Ishikawa (cell line): ENCODE measurements around the gene MTG2.

Experiments used
- CEBPB ChIP-seq: IDR thresholded peaks from 2 replicates; pipeline ENCODE4 v1.6.1; 2012
- CREB1 ChIP-seq: IDR thresholded peaks from 2 replicates; pipeline ENCODE4 v1.6.1; 2012; ENCODE audit warnings: low read depth
- EGR1 ChIP-seq: IDR thresholded peaks from 2 replicates; pipeline ENCODE4 v1.6.1; 2012
- EP300 ChIP-seq: IDR thresholded peaks from 2 replicates; pipeline ENCODE4 v1.6.1; 2012; ENCODE audit warnings: borderline replicate concordance
- FOXM1 ChIP-seq: IDR thresholded peaks from 2 replicates; pipeline ENCODE4 v1.6.1; 2012; ENCODE audit warnings: low read depth, borderline replicate concordance
- NFIC ChIP-seq: IDR thresholded peaks from 2 replicates; pipeline ENCODE4 v1.6.1; 2012
- RAD21 ChIP-seq: IDR thresholded peaks from 2 replicates; pipeline ENCODE4 v1.6.1; 2012; ENCODE audit warnings: low read depth
- TAF1 ChIP-seq: IDR thresholded peaks from 2 replicates; pipeline ENCODE4 v1.6.1; 2012; ENCODE audit warnings: low read depth, mild to moderate bottlenecking
- TCF12 ChIP-seq: IDR thresholded peaks from 2 replicates; pipeline ENCODE4 v1.6.1; 2012; ENCODE audit warnings: low read depth
- TEAD4 ChIP-seq: IDR thresholded peaks from 2 replicates; pipeline ENCODE4 v1.6.1; 2012
- YY1 ChIP-seq: IDR thresholded peaks from 2 replicates; pipeline ENCODE4 v1.6.1; 2012; ENCODE audit warnings: low read depth
- ZBTB7A ChIP-seq: IDR thresholded peaks from 2 replicates; pipeline ENCODE4 v1.6.1; 2012; ENCODE audit warnings: low read depth
- TF ChIP-seq, protein P1 (sequence below): IDR thresholded peaks from 2 replicates; pipeline ENCODE4 v1.6.1; 2012; ENCODE audit warnings: low read depth, mild to moderate bottlenecking
- TF ChIP-seq, protein P2 (sequence below): IDR thresholded peaks from 2 replicates; pipeline ENCODE4 v1.6.1; 2012
- TF ChIP-seq, protein P3 (sequence below): IDR thresholded peaks from 2 replicates; pipeline ENCODE4 v1.6.1; 2012

Gene MTG2

DNA sequence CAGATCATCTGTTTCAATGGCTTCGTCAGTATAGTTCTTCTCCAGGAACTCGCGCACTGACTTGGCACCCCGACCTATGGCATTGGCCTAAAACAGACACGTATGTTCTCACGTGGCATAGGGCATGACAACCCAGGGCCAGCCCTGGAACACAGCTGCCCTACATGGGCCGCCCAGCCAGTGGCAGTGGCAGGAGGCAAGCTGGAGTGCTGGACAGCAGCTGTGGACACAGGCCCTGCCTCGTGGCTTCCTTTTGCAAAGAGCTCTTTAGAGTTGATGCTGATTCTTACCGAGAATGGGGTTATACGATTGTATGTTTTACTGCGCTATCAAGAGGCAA is 44.7 kb upstream of the MTG2 start:
- TF ChIP-seq, protein P1, sequence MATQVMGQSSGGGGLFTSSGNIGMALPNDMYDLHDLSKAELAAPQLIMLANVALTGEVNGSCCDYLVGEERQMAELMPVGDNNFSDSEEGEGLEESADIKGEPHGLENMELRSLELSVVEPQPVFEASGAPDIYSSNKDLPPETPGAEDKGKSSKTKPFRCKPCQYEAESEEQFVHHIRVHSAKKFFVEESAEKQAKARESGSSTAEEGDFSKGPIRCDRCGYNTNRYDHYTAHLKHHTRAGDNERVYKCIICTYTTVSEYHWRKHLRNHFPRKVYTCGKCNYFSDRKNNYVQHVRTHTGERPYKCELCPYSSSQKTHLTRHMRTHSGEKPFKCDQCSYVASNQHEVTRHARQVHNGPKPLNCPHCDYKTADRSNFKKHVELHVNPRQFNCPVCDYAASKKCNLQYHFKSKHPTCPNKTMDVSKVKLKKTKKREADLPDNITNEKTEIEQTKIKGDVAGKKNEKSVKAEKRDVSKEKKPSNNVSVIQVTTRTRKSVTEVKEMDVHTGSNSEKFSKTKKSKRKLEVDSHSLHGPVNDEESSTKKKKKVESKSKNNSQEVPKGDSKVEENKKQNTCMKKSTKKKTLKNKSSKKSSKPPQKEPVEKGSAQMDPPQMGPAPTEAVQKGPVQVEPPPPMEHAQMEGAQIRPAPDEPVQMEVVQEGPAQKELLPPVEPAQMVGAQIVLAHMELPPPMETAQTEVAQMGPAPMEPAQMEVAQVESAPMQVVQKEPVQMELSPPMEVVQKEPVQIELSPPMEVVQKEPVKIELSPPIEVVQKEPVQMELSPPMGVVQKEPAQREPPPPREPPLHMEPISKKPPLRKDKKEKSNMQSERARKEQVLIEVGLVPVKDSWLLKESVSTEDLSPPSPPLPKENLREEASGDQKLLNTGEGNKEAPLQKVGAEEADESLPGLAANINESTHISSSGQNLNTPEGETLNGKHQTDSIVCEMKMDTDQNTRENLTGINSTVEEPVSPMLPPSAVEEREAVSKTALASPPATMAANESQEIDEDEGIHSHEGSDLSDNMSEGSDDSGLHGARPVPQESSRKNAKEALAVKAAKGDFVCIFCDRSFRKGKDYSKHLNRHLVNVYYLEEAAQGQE, result peak; percentile 50; the same call in 1 of the 2 replicates
- TF ChIP-seq, protein P2, sequence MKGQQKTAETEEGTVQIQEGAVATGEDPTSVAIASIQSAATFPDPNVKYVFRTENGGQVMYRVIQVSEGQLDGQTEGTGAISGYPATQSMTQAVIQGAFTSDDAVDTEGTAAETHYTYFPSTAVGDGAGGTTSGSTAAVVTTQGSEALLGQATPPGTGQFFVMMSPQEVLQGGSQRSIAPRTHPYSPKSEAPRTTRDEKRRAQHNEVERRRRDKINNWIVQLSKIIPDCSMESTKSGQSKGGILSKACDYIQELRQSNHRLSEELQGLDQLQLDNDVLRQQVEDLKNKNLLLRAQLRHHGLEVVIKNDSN, result no peak
- TF ChIP-seq FOXM1, result no peak

DNA sequence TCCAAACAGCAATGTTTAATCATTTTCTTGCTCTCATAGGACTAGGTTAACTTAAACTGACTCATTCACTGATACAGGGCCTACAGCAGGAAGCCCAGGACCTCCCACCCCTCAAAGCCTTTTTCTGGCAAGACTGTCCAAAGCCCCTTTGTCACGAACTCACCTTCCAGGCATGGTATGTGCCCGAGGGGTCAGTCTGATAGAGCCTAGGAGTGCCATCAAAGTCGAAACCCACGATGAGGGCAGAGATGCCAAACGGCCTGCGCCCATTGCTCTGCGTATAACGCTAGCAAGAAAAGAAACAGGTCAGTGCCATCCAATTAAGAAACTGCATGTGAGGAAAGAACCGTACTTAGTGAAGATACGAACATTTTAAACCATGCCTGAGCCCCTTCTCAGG is 43.9 kb upstream of the MTG2 start:
- no peak for TF ChIP-seq YY1
- TF ChIP-seq TEAD4, result no peak
- TF ChIP-seq, protein P2, result no peak
- no peak for TF ChIP-seq CEBPB
- TF ChIP-seq NFIC, result no peak
- no peak for TF ChIP-seq CREB1
- TF ChIP-seq, protein P3, sequence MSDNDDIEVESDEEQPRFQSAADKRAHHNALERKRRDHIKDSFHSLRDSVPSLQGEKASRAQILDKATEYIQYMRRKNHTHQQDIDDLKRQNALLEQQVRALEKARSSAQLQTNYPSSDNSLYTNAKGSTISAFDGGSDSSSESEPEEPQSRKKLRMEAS, result no peak
- no peak for TF ChIP-seq EGR1
- no peak for TF ChIP-seq TAF1
- TF ChIP-seq FOXM1, result no peak

DNA sequence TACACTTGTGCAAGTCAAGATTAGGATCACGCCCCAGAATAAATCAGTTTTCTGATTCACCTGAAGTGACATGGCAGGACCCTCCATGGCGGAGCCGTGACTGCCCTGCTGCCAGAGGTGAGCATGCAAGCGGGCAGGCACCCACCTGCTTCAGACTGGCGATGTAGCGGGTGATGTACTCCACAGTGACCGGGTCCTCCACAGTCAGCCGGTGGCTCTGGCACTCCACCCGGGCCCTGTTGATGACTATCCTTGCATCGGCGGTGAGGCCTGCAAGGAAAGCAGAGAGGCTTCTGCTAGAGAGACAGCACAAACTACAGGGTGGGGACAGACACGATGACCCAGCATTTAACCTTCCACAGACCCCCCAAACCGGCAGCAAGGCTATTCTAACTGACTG is 43.2 kb upstream of the MTG2 start:
- TF ChIP-seq TAF1, result no peak
- no peak for TF ChIP-seq EGR1
- TF ChIP-seq, protein P3, result no peak
- TF ChIP-seq NFIC, result no peak
- TF ChIP-seq, protein P1, result no peak
- TF ChIP-seq CREB1, result no peak
- TF ChIP-seq YY1, result no peak
- TF ChIP-seq CEBPB, result no peak
- TF ChIP-seq EP300, result no peak
- no peak for TF ChIP-seq TCF12
- TF ChIP-seq, protein P2, result no peak
- TF ChIP-seq RAD21, result no peak
- TF ChIP-seq FOXM1, result no peak
- no peak for TF ChIP-seq TEAD4
- TF ChIP-seq ZBTB7A, result no peak

DNA sequence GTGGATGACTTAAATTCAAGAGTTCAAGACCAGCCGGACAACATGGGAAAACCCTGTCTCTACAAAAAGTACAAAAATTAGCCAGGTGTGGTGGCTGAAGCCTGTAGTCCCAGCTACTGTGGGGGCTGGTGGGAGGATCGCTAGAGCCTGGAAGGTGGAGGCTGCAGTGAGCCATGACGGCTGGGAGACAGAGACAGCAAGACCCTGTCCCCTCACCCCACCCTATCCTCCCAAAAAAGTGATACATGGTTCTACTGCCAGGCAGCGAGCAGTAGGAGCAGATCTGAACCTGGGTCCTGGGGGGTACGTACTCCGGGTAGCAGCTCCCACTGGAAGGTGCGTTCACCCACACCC is 41.8 kb upstream of the MTG2 start:
- TF ChIP-seq EP300 (no peak), TAF1 (no peak), RAD21 (no peak), ZBTB7A (no peak), CEBPB (no peak), NFIC (no peak)
- TF ChIP-seq, protein P3, result no peak

DNA sequence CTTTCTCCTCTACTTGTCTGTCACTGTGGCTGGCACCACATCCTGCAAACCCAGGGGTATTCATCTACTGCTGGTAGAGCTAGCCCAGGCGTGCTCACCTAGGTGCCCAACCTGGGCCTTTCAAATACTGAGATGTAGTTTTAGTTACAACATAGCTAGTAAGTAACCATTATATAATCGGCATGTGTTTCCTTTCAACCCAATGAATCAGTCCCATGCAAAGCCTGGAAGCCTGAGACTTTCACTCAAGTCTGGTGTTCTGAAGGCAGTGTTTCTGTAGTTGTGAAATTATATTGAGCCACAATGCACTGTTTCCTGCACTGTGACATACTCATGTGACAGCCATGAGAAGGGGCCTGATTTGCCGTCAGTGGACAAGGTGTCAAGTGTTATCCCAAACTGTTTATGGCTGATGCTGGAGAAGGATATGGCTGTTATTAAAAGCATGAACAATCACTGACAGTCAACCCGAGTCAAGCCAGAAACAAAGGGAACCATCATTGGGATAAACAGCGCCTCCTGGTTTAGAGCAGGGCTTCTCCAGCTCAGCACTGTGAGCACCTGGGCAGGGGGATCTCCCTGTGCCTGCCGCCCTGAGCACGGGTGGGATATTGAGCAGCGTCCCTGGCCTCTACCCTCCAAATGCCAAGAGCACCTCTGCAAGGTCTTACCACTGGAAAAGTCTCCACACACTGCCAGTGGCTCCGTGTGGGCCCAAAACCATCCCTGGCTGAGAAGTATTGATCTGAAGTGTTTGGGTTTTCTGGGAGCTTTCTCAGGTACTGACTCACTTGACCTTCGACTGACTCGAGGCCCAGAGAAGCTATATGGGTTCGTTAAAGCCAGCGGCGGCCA is 41.2 kb upstream of the MTG2 start:
- TF ChIP-seq EGR1 (no peak), TEAD4 (no peak), RAD21 (no peak), ZBTB7A (no peak), CREB1 (no peak), TAF1 (no peak), TCF12 (no peak), YY1 (no peak), NFIC (no peak), EP300 (no peak), FOXM1 (no peak), CEBPB (no peak)
- TF ChIP-seq, protein P2, result no peak
- TF ChIP-seq, protein P1, result no peak
- TF ChIP-seq, protein P3, result no peak
